SW480 (cell line): ENCODE data around the gene ZACN.
A peak's percentile ranks its signal among the peaks of the same experiment; 100 is the strongest.

Experiments used
- DNase-seq: peaks from one replicate; pipeline ENCODE4 v3.0.0-alpha.2; 2016; ENCODE audit warnings: low spot score

Gene ZACN

GRCh38 chr17:76104140-76104895 lies 25.3 kb downstream of the ZACN start:
- no peak for DNase-seq

GRCh38 chr17:76104896-76105231 lies 25.9 kb downstream of the ZACN start:
- DNase-seq: no peak

- DNase-seq: no peak
Observed at GRCh38 chr17:76106703-76107102, 27.7 kb downstream of the ZACN start.

GRCh38 chr17:76107509-76107908 lies 28.5 kb downstream of the ZACN start:
- peak; percentile 23 for DNase-seq

GRCh38 chr17:76111956-76112355 lies 33.0 kb downstream of the ZACN start:
- DNase-seq: no peak

- DNase-seq: no peak
Observed at GRCh38 chr17:76115138-76115754, 36.3 kb downstream of the ZACN start.

GRCh38 chr17:76119409-76120371 lies 40.7 kb downstream of the ZACN start:
- no peak for DNase-seq

GRCh38 chr17:76120658-76121008 lies 41.7 kb downstream of the ZACN start:
- DNase-seq: no peak

- no peak for DNase-seq
Observed at GRCh38 chr17:76121932-76122430, 43.0 kb downstream of the ZACN start.

GRCh38 chr17:76122431-76123190 lies 43.6 kb downstream of the ZACN start:
- DNase-seq: no peak

GRCh38 chr17:76123191-76123499 lies 44.2 kb downstream of the ZACN start:
- no peak for DNase-seq

GRCh38 chr17:76123749-76124581 lies 45.0 kb downstream of the ZACN start:
- no peak for DNase-seq

GRCh38 chr17:76124582-76125390 lies 45.8 kb downstream of the ZACN start:
- DNase-seq: no peak

GRCh38 chr17:76125391-76125675 lies 46.4 kb downstream of the ZACN start:
- DNase-seq: no peak

- no peak for DNase-seq
Observed at GRCh38 chr17:76125922-76126321, 46.9 kb downstream of the ZACN start.

GRCh38 chr17:76130473-76130872 lies 51.5 kb downstream of the ZACN start:
- DNase-seq: no peak

GRCh38 chr17:76131051-76131691 lies 52.2 kb downstream of the ZACN start:
- no peak for DNase-seq

- peak; percentile 88 for DNase-seq
Observed at GRCh38 chr17:76131692-76132573, 53.0 kb downstream of the ZACN start.
